ENCODE results near the gene RABGAP1. TPM values are rescaled to one million over a fixed set of nuclear protein-coding genes. Genes with fewer than 3 reads are reported as not detected.

Gene RABGAP1
- total RNA-seq, 1 donor from 2014 or later = 44.7 TPM

- peaks cover 6% of the 10 kb centered on the region for H3K36me3 Mint-ChIP-seq (ENCODE audit: low read depth, unreplicated experiment)
- no peak overlapping the region for H3K27ac Mint-ChIP-seq (ENCODE audit: unreplicated experiment)
- Histone ChIP-seq H3K36me3 (ENCODE audit: insufficient read depth, low read length) (peaks cover 15% of the 10 kb centered on the region), H3K9me3 (ENCODE audit: insufficient read depth, low read depth, low read length) (no peaks in the 10 kb centered on the region), H3K79me2 (ENCODE audit: insufficient read depth, low read length) (peaks cover 4% of the 10 kb centered on the region), H3K9ac (ENCODE audit: low read length) (no peak overlapping the region), H3K27ac (ENCODE audit: low read depth, low read length) (no peak overlapping the region), H3K4me2 (ENCODE audit: low read length) (no peak overlapping the region), H3K4me1 (ENCODE audit: insufficient read depth, low read length) (no peaks in the 10 kb centered on the region), H3K4me3 (ENCODE audit: insufficient read depth, low read depth, low read length) (no peak overlapping the region), H3K27me3 (ENCODE audit: insufficient read depth, low read length) (no peaks in the 10 kb centered on the region), H2AFZ (ENCODE audit: low read depth, low read length) (no peak overlapping the region), H4K20me1 (ENCODE audit: insufficient read depth, low read length) (peaks cover 1% of the 10 kb centered on the region)
- H3K4me1 Mint-ChIP-seq (ENCODE audit: low read depth, unreplicated experiment) = no peaks in the 10 kb centered on the region
- H3K27me3 Mint-ChIP-seq (ENCODE audit: low read depth, unreplicated experiment) = no peaks in the 10 kb centered on the region
- FAIRE-seq (no peak), DNase-seq (ENCODE audit: low read depth) (no peak)
- H3K4me3 Mint-ChIP-seq (ENCODE audit: unreplicated experiment) = no peak overlapping the region
- TF ChIP-seq EZH2 (IDR thresholded peaks at IDR 0.05; ENCODE audit: insufficient read depth, low read length) (no peak), CTCF (IDR thresholded peaks at IDR 0.05; ENCODE audit: insufficient read depth, low read depth, low read length) (no peak)
- no peaks in the 10 kb centered on the region for H3K9me3 Mint-ChIP-seq (ENCODE audit: unreplicated experiment)
These were observed 45.2 kb downstream of the RABGAP1 start for GRCh38 chr9:122986010-122986409.

GRCh38 chr9:122988141-122988540 lies 47.3 kb downstream of the RABGAP1 start:
- Histone ChIP-seq H3K27ac (ENCODE audit: low read depth, low read length) (no peak overlapping the region), H3K79me2 (ENCODE audit: insufficient read depth, low read length) (no peaks in the 10 kb centered on the region), H3K36me3 (ENCODE audit: insufficient read depth, low read length) (peaks cover 15% of the 10 kb centered on the region), H3K4me1 (ENCODE audit: insufficient read depth, low read length) (no peaks in the 10 kb centered on the region), H3K4me3 (ENCODE audit: insufficient read depth, low read depth, low read length) (no peak overlapping the region), H4K20me1 (ENCODE audit: insufficient read depth, low read length) (no peaks in the 10 kb centered on the region), H3K9ac (ENCODE audit: low read length) (no peak overlapping the region), H3K9me3 (ENCODE audit: insufficient read depth, low read depth, low read length) (no peaks in the 10 kb centered on the region), H3K27me3 (ENCODE audit: insufficient read depth, low read length) (no peaks in the 10 kb centered on the region), H3K4me2 (ENCODE audit: low read length) (no peak overlapping the region), H2AFZ (ENCODE audit: low read depth, low read length) (no peak overlapping the region)
- DNase-seq (ENCODE audit: low read depth) = no peak
- Mint-ChIP-seq H3K36me3 (ENCODE audit: low read depth, unreplicated experiment) (peaks cover 6% of the 10 kb centered on the region), H3K4me1 (ENCODE audit: low read depth, unreplicated experiment) (no peaks in the 10 kb centered on the region), H3K9me3 (ENCODE audit: unreplicated experiment) (no peaks in the 10 kb centered on the region), H3K27me3 (ENCODE audit: low read depth, unreplicated experiment) (no peaks in the 10 kb centered on the region), H3K27ac (ENCODE audit: unreplicated experiment) (no peak overlapping the region), H3K4me3 (ENCODE audit: unreplicated experiment) (no peak overlapping the region)
- no peak for FAIRE-seq
- no peak for TF ChIP-seq EZH2 (IDR thresholded peaks at IDR 0.05; ENCODE audit: insufficient read depth, low read length)
- no peak for TF ChIP-seq CTCF (IDR thresholded peaks at IDR 0.05; ENCODE audit: insufficient read depth, low read depth, low read length)

- no peaks in the 10 kb centered on the region for H3K9me3 Mint-ChIP-seq (ENCODE audit: unreplicated experiment)
- peaks cover 6% of the 10 kb centered on the region for H3K36me3 Mint-ChIP-seq (ENCODE audit: low read depth, unreplicated experiment)
- H3K4me2 ChIP-seq (ENCODE audit: low read length) = no peak overlapping the region
- no peaks in the 10 kb centered on the region for H4K20me1 ChIP-seq (ENCODE audit: insufficient read depth, low read length)
- H2AFZ ChIP-seq (ENCODE audit: low read depth, low read length) = no peak overlapping the region
- no peaks in the 10 kb centered on the region for H3K4me1 ChIP-seq (ENCODE audit: insufficient read depth, low read length)
- no peaks in the 10 kb centered on the region for H3K79me2 ChIP-seq (ENCODE audit: insufficient read depth, low read length)
- no peaks in the 10 kb centered on the region for H3K4me1 Mint-ChIP-seq (ENCODE audit: low read depth, unreplicated experiment)
- H3K4me3 Mint-ChIP-seq (ENCODE audit: unreplicated experiment) = no peak overlapping the region
- TF ChIP-seq CTCF (IDR thresholded peaks at IDR 0.05; ENCODE audit: insufficient read depth, low read depth, low read length) = no peak
- no peak for TF ChIP-seq EZH2 (IDR thresholded peaks at IDR 0.05; ENCODE audit: insufficient read depth, low read length)
- no peaks in the 10 kb centered on the region for H3K27me3 ChIP-seq (ENCODE audit: insufficient read depth, low read length)
- H3K36me3 ChIP-seq (ENCODE audit: insufficient read depth, low read length) = peaks cover 15% of the 10 kb centered on the region
- no peak overlapping the region for H3K27ac ChIP-seq (ENCODE audit: low read depth, low read length)
- H3K9me3 ChIP-seq (ENCODE audit: insufficient read depth, low read depth, low read length) = no peaks in the 10 kb centered on the region
- no peak for DNase-seq (ENCODE audit: low read depth)
- no peak overlapping the region for H3K27ac Mint-ChIP-seq (ENCODE audit: unreplicated experiment)
- H3K9ac ChIP-seq (ENCODE audit: low read length) = no peak overlapping the region
- H3K27me3 Mint-ChIP-seq (ENCODE audit: low read depth, unreplicated experiment) = no peaks in the 10 kb centered on the region
- H3K4me3 ChIP-seq (ENCODE audit: insufficient read depth, low read depth, low read length) = no peak overlapping the region
- FAIRE-seq = no peak
These were observed 48.3 kb downstream of the RABGAP1 start for GRCh38 chr9:122988920-122989621.

Data from astrocyte (in vitro differentiated cells and primary cell).